ENCODE measurements around the gene ECE2. TPM values are rescaled to one million over a fixed set of nuclear protein-coding genes. Genes with fewer than 3 reads are reported as not detected.

Gene ECE2
- polyA plus RNA-seq, 1 of the 3 experiments (the other 2 are of a cell fraction) = 0.03 TPM

- Histone ChIP-seq H3K9me3 (no peaks in the 10 kb centered on the region), H3K27me3 (ENCODE audit: insufficient read depth) (no peaks in the 10 kb centered on the region), H3K4me1 (ENCODE audit: control insufficient read depth in 1 of 2, insufficient read depth in 2 of 2, low read depth in 1 of 2, low read length in 1 of 2) (peaks cover 0 to 22% of the 10 kb centered on the region in 2 experiments; a peak in 1 of 4 replicates), H3K79me2 (ENCODE audit: insufficient read depth) (no peaks in the 10 kb centered on the region), H2AFZ (ENCODE audit: low read depth) (peak overlapping the region; percentile 81), H3K27ac (ENCODE audit: low read depth in 2 of 2, low read length in 1 of 2) (peak overlapping the region; percentile 28 to 50; a peak in 2 of 4 replicates), H4K20me1 (ENCODE audit: insufficient read depth) (peaks cover 24% of the 10 kb centered on the region), H3K9ac (peak overlapping the region; percentile 17; the same call in 1 of the 2 replicates), H3K36me3 (replicated peaks in 1 of 2; ENCODE audit: control insufficient read depth in 1 of 2, insufficient read depth in 2 of 2, low read length in 1 of 2) (no peaks in the 10 kb centered on the region), H3K4me2 (peak overlapping the region; percentile 95), H3K4me3 (ENCODE audit: low read depth in 2 of 2, low read length in 1 of 2) (peak overlapping the region; percentile 54 to 80), H3K9me2 (no peaks in the 10 kb centered on the region), H3F3A (replicated peaks; ENCODE audit: insufficient read depth) (peaks cover 4% of the 10 kb centered on the region)
- DNase-seq = peak; percentile 76
- 4% methylated on average over 9 of the region's 49 CpGs for WGBS (ENCODE audit: low lambda C conversion rate)
- POLR2A ChIA-PET = interaction anchor here (1.2 to 1.4 kb wide), 2 partner anchors 102 to 376 kb away, joined by 3 read pairs; partner anchors contain the start of gene PARL
- TF ChIP-seq JUND (IDR thresholded peaks at IDR 0.05) (no peak), NRF1 (IDR thresholded peaks at IDR 0.05; ENCODE audit: low read depth, low read length) (no peak), CHD2 (IDR thresholded peaks at IDR 0.05; ENCODE audit: low read length, partially characterized antibody) (no peak), RAD21 (IDR thresholded peaks at IDR 0.05; ENCODE audit: low read length) (no peak), MAX (IDR thresholded peaks at IDR 0.05; ENCODE audit: low read depth) (no peak), FOSL2 (IDR thresholded peaks at IDR 0.05; ENCODE audit: borderline replicate concordance, low read depth) (no peak)
- CTCF ChIA-PET = interaction anchor here (1.0 to 4.1 kb wide), 6 partner anchors 11 to 365 kb away, joined by 3 to 25 read pairs (median 6); partner anchors contain the start of genes EEF1AKMT4 and VWA5B2
These were observed 15.0 kb upstream of the ECE2 start for GRCh38 chr3:184260724-184261269.

DNA sequence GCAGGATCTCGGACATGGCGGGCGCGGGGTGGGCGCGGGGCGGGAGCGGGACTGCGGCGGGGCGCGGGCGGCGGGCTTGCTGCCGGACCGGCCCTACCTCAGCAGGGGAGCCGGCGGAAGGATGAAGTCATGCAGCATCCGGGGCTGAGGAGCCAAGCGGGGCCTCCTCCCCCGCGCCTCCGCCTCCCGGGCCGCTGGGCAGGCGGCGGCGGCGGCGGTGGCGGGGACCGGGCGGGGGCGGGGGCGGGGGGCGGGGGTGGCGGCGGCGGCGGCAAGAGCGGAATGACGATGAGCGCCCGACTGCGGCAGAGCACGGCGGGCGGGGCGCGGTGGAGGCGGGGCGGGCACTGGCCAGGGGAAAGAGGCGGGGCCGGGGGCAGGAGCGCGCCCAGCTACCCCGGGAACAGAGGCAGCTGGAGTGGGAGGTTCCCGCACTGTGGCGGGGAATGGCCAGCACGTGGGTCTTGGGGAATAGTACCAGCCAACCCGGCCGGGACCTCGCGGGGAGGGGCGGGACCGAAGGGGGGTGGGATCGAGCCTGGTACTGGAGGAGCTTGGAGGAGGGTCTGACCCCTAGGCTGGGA, 14.5 kb upstream of the ECE2 start, which contains the start of gene CAMK2N2:
TSS of gene CAMK2N2 (minus strand) at position 284 of the 584 bp plus-strand sequence. CDS start at position 16, 268 bp downstream.
- peak within 1 kb of the TSS; percentile 95 for H3K4me2 ChIP-seq
- 2% methylated on average over 7 of the region's 67 CpGs for WGBS (ENCODE audit: low lambda C conversion rate)
- H3K4me3 ChIP-seq (ENCODE audit: low read depth in 2 of 2, low read length in 1 of 2) = peak within 1 kb of the TSS; percentile 54 to 80
- H3K27me3 ChIP-seq (ENCODE audit: insufficient read depth) = no peaks in the 10 kb centered on the region
- ChIA-PET POLR2A (interaction anchor here (0.6 to 1.2 kb wide), 2 partner anchors 234 to 377 kb away, joined by 3 read pairs; partner anchors contain the start of gene PARL), CTCF (interaction anchor here (0.8 to 4.1 kb wide), 5 partner anchors 11 to 116 kb away, joined by 3 to 25 read pairs (median 3); partner anchors contain the start of genes EEF1AKMT4 and VWA5B2)
- H3K27ac ChIP-seq (ENCODE audit: low read depth in 2 of 2, low read length in 1 of 2) = peak within 1 kb of the TSS; percentile 28 to 50; a peak in 2 of 4 replicates
- H2AFZ ChIP-seq (ENCODE audit: low read depth) = peak within 1 kb of the TSS; percentile 81
- peaks cover 4% of the 10 kb centered on the region for H3F3A ChIP-seq (replicated peaks; ENCODE audit: insufficient read depth)
- H3K36me3 ChIP-seq (replicated peaks in 1 of 2; ENCODE audit: control insufficient read depth in 1 of 2, insufficient read depth in 2 of 2, low read length in 1 of 2) = no peaks in the 10 kb centered on the region
- H4K20me1 ChIP-seq (ENCODE audit: insufficient read depth) = peaks cover 24% of the 10 kb centered on the region
- peak; percentile 98 for DNase-seq
- no peaks in the 10 kb centered on the region for H3K79me2 ChIP-seq (ENCODE audit: insufficient read depth)
- TF ChIP-seq MAX (IDR thresholded peaks at IDR 0.05; ENCODE audit: low read depth) (0 out of 2 replicates have a peak, but pooled peaks have one; percentile 29), MXI1 (IDR thresholded peaks at IDR 0.05; ENCODE audit: low read depth, low read length) (peak; percentile 70), TEAD4 (IDR thresholded peaks at IDR 0.05; ENCODE audit: borderline replicate concordance, insufficient read depth) (no peak), CTCF (IDR thresholded peaks at IDR 0.05) (no peak), TAF1 (IDR thresholded peaks at IDR 0.05; ENCODE audit: borderline replicate concordance, low read depth, low read length) (no peak), GATA2 (CRISPR knock-in tag; IDR thresholded peaks at IDR 0.05) (no peak), IRF3 (IDR thresholded peaks at IDR 0.05; ENCODE audit: low read depth, low read length) (no peak)
- peaks cover 0 to 22% of the 10 kb centered on the region in 2 experiments; a peak in 1 of 4 replicates for H3K4me1 ChIP-seq (ENCODE audit: control insufficient read depth in 1 of 2, insufficient read depth in 2 of 2, low read depth in 1 of 2, low read length in 1 of 2)
- H3K9me3 ChIP-seq = no peaks in the 10 kb centered on the region
- H3K9ac ChIP-seq = peak within 1 kb of the TSS; percentile 17; the same call in 1 of the 2 replicates
- H3K9me2 ChIP-seq = no peaks in the 10 kb centered on the region

Data from SK-N-SH (cell line).